Measurements from ENCODE around the gene UNC13C.

UNC13C gene

DNA sequence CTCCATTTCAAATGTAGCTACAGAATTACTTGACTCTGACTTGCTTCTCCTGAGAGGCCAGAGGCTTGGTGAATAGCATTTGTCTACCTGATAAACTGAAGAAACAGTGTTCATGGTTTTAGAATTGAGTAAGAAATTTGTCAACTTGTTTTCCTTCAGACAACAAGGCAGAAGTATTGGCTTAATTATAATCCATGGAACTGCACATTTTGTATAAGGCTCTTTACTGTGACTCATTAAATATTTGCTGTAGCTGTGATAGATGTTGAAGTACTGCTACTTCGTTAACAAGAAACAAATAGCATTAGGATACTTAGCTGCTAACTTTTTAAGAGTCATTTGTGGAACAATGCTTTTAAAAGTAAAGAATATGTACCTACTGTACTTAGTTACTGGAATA lies 4.6 kb downstream of the UNC13C start (continued):
- no peak for TF ChIP-seq ZNF311 (tag by site-specific recombination; IDR thresholded peaks at IDR 0.05; ENCODE audit: borderline replicate concordance)

DNA sequence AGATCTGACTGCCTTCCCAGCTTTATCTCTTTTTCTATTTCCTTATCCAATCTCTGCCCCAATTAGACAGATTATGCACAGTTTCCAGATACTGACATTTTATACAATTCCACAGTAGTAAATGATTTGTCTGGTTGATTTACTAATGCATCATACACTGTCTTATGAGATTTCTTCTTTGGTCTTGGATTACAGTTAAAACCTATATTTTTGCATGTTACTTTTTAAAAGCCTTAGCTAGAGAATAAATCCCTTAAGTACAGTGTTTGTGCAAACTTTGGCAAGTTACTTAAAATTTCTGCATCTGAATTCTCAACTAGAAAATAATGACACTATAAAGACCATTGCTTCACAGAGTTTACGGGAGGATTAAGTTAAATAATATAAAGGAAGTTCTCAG lies 6.0 kb downstream of the UNC13C start:
- H3K36me3 ChIP-seq (ENCODE audit: control insufficient read depth in 2 of 2, insufficient read depth in 1 of 2, low read length in 2 of 2): no peaks in the 10 kb centered on the region
- H3K9me3 ChIP-seq (ENCODE audit: control insufficient read depth, insufficient read depth, low read depth, low read length): no peaks in the 10 kb centered on the region
- TF ChIP-seq ZNF791 (tag by site-specific recombination; IDR thresholded peaks at IDR 0.05): no peak
- TF ChIP-seq KLF16 (tag by site-specific recombination; IDR thresholded peaks at IDR 0.05): no peak
- TF ChIP-seq ZNF510 (tag by site-specific recombination; IDR thresholded peaks at IDR 0.05; ENCODE audit: insufficient replicate concordance): no peak
- TF ChIP-seq RBAK (tag by site-specific recombination; IDR thresholded peaks at IDR 0.05): no peak
- TF ChIP-seq ZNF660 (tag by site-specific recombination; IDR thresholded peaks at IDR 0.05): no peak
- TF ChIP-seq KLF8 (tag by site-specific recombination; IDR thresholded peaks at IDR 0.05): no peak
- no peak for TF ChIP-seq ZNF426 (tag by site-specific recombination; IDR thresholded peaks at IDR 0.05)
- TF ChIP-seq, protein P1, sequence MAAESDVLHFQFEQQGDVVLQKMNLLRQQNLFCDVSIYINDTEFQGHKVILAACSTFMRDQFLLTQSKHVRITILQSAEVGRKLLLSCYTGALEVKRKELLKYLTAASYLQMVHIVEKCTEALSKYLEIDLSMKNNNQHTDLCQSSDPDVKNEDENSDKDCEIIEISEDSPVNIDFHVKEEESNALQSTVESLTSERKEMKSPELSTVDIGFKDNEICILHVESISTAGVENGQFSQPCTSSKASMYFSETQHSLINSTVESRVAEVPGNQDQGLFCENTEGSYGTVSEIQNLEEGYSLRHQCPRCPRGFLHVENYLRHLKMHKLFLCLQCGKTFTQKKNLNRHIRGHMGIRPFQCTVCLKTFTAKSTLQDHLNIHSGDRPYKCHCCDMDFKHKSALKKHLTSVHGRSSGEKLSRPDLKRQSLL (tag by site-specific recombination; IDR thresholded peaks at IDR 0.05): no peak
- no peak for TF ChIP-seq ZNF548 (tag by site-specific recombination; IDR thresholded peaks at IDR 0.05)
- TF ChIP-seq ZNF473 (tag by site-specific recombination; IDR thresholded peaks at IDR 0.05): no peak
- no peak for TF ChIP-seq ZNF248 (tag by site-specific recombination; IDR thresholded peaks at IDR 0.05)
- TF ChIP-seq, protein P2, sequence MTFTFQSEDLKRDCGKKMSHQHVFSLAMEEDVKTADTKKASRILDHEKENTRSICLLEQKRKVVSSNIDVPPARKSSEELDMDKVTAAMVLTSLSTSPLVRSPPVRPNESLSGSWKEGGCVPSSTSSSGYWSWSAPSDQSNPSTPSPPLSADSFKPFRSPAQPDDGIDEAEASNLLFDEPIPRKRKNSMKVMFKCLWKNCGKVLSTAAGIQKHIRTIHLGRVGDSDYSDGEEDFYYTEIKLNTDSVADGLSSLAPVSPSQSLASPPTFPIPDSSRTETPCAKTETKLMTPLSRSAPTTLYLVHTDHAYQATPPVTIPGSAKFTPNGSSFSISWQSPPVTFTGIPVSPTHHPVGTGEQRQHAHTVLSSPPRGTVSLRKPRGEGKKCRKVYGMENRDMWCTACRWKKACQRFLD (tag by site-specific recombination; IDR thresholded peaks at IDR 0.05): no peak
- TF ChIP-seq GLI4 (tag by site-specific recombination; IDR thresholded peaks at IDR 0.05): no peak
- no peak for TF ChIP-seq ZNF792 (tag by site-specific recombination; IDR thresholded peaks at IDR 0.05)
- no peak for TF ChIP-seq WT1 (tag by site-specific recombination; IDR thresholded peaks at IDR 0.05)
- TF ChIP-seq ZNF670 (tag by site-specific recombination; IDR thresholded peaks at IDR 0.05; ENCODE audit: low read depth): no peak
- TF ChIP-seq EGR2 (tag by site-specific recombination; IDR thresholded peaks at IDR 0.05; ENCODE audit: low read depth): no peak
- no peak for TF ChIP-seq ZNF629 (tag by site-specific recombination; IDR thresholded peaks at IDR 0.05)
- no peak for TF ChIP-seq FEZF1 (tag by site-specific recombination; IDR thresholded peaks at IDR 0.05)
- CTCF ChIA-PET: interaction anchor here (0.6 to 1.0 kb wide), 2 partner anchors 10 to 1095 kb away, joined by 3 to 4 read pairs; no protein-coding TSS in a partner anchor
- H3K4me3 ChIP-seq (ENCODE audit: low read depth, low read length): no peak overlapping the region
- H3K4me1 ChIP-seq (ENCODE audit: control insufficient read depth, insufficient read depth, low read length): no peaks in the 10 kb centered on the region
- no peak overlapping the region for H3K27ac ChIP-seq (ENCODE audit: extremely low read depth, low read depth, low read length)
- POLR2A ChIA-PET: no interaction called here

DNA sequence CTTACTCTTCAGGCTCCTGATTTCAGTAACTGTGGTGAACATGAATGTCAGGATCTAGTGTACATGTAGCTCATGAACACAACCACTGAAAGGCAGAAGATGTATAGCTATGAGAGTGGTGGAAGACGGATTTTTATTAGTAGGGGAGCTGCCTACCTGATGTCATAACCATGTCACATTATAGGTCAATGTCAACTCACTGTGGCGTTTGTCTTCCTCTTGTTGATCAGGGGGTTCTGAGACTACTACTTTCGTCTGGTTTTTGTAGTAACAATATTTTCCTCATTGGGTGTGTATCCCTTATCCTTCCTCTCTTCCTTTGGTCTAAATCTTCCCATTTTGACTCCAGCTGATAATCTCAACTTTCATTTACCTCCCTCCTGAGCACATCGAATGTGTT lies 7.3 kb downstream of the UNC13C start:
- TF ChIP-seq ZNF140 (tag by site-specific recombination; IDR thresholded peaks at IDR 0.05): no peak
- TF ChIP-seq ZNF37A (tag by site-specific recombination; IDR thresholded peaks at IDR 0.05): no peak
- no peak for TF ChIP-seq YY2 (tag by site-specific recombination; IDR thresholded peaks at IDR 0.05)
- TF ChIP-seq SCRT1 (tag by site-specific recombination; IDR thresholded peaks at IDR 0.05; ENCODE audit: borderline replicate concordance): no peak
- TF ChIP-seq, protein P3, sequence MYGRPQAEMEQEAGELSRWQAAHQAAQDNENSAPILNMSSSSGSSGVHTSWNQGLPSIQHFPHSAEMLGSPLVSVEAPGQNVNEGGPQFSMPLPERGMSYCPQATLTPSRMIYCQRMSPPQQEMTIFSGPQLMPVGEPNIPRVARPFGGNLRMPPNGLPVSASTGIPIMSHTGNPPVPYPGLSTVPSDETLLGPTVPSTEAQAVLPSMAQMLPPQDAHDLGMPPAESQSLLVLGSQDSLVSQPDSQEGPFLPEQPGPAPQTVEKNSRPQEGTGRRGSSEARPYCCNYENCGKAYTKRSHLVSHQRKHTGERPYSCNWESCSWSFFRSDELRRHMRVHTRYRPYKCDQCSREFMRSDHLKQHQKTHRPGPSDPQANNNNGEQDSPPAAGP (tag by site-specific recombination; IDR thresholded peaks at IDR 0.05): no peak
- TF ChIP-seq ZNF433 (tag by site-specific recombination; IDR thresholded peaks at IDR 0.05; ENCODE audit: low read depth): no peak
- no peak for TF ChIP-seq ZFP3 (tag by site-specific recombination; IDR thresholded peaks at IDR 0.05; ENCODE audit: low read depth)
- Histone ChIP-seq H3K9me3 (ENCODE audit: control insufficient read depth, insufficient read depth, low read depth, low read length) (no peaks in the 10 kb centered on the region), H3K4me1 (ENCODE audit: control insufficient read depth, insufficient read depth, low read length) (no peaks in the 10 kb centered on the region), H3K4me3 (ENCODE audit: low read depth, low read length) (no peak overlapping the region), H3K27ac (ENCODE audit: extremely low read depth, low read depth, low read length) (no peak overlapping the region), H3K36me3 (ENCODE audit: control insufficient read depth in 2 of 2, insufficient read depth in 1 of 2, low read length in 2 of 2) (no peaks in the 10 kb centered on the region)
- ChIA-PET POLR2A (no interaction called here), CTCF (no interaction called here)

All from HEK293 (cell line).